Activated T-helper 1 cell treated with Interleukin-2 at 50 U/mL for 16 hours (primary cell): ENCODE results near the gene ANO9.
"Not testable (repeated sequence)": the region's sequence is repeated elsewhere in the genome, so short reads cannot be mapped to it uniquely, and the experiment has no call there.

Experiments
- DNase-seq: peaks from one replicate; pipeline ENCODE4 v3.0.0-alpha.2; 2020; ENCODE audit warnings: low read depth

The ANO9 gene

GRCh38 chr11:399731-400211 is 42.0 kb downstream of the ANO9 start:
- no peak for DNase-seq

- no peak for DNase-seq
Measured at GRCh38 chr11:398826-399225, 43.0 kb downstream of the ANO9 start.

- DNase-seq = peak; percentile 39
Measured at GRCh38 chr11:396948-397548, 44.8 kb downstream of the ANO9 start.

- DNase-seq = no peak
Measured at GRCh38 chr11:396511-396947, 45.3 kb downstream of the ANO9 start.

- DNase-seq = no peak
Measured at GRCh38 chr11:395866-396265, 45.9 kb downstream of the ANO9 start.

- no peak for DNase-seq
Measured at GRCh38 chr11:394858-395655, 46.8 kb downstream of the ANO9 start.

GRCh38 chr11:394034-394857 is 47.6 kb downstream of the ANO9 start, which contains the start of gene PKP3:
TSS of gene PKP3 (plus strand) at chr11:394209. CDS start at chr11:394293, 84 bp downstream.
- DNase-seq = no peak

GRCh38 chr11:393219-394033 is 48.4 kb downstream of the ANO9 start:
- no peak for DNase-seq

GRCh38 chr11:392102-392777 is 49.6 kb downstream of the ANO9 start:
- no peak for DNase-seq

GRCh38 chr11:391117-392017 is 50.4 kb downstream of the ANO9 start:
- DNase-seq = no peak

GRCh38 chr11:390175-390574 is 51.6 kb downstream of the ANO9 start:
- no peak for DNase-seq

GRCh38 chr11:389369-389768 is 52.4 kb downstream of the ANO9 start:
- DNase-seq = not testable (repeated sequence)

GRCh38 chr11:387193-387793 is 54.5 kb downstream of the ANO9 start:
- no peak for DNase-seq

- DNase-seq = no peak
Measured at GRCh38 chr11:386483-386882, 55.3 kb downstream of the ANO9 start.

GRCh38 chr11:385594-386351 is 56.0 kb downstream of the ANO9 start:
- DNase-seq = no peak

GRCh38 chr11:384511-384910 is 57.3 kb downstream of the ANO9 start:
- no peak for DNase-seq

- no peak for DNase-seq
Measured at GRCh38 chr11:383431-383830, 58.4 kb downstream of the ANO9 start.

- DNase-seq = no peak
Measured at GRCh38 chr11:382081-382629, 59.7 kb downstream of the ANO9 start.
